HG03064 (cell line): Measurements from ENCODE around the gene CEP55.

Experiments
- ATAC-seq: cut with Tn5 transposase; IDR thresholded peaks from one replicate; pipeline ENCODE4 v1.9.1; 2021; ENCODE audit warnings: low read depth; ENCODE audit not compliant: unreplicated experiment

The CEP55 gene

GRCh38 chr10:93468461-93469213 lies 27.8 kb upstream of the CEP55 start:
- no peak for ATAC-seq

DNA sequence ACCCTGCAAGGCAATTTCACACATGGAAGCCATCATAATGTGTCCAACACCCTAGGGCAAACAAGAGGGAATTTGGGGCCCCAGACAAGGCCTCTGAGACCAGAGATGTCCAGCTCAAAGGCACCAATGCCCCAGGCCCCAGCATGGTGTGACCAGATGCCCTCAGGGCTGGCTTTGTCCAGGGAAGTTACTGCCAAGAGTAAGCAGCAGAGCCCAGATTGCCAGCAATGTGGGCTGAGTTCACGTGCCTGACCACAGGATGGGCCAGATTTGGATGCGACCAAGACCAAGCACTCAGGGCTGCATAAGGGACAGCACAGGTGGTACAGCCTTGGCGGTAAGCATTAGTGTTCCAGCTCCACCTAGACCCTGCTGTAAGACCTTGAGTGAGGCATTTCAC lies 27.0 kb upstream of the CEP55 start:
- no peak for ATAC-seq

DNA sequence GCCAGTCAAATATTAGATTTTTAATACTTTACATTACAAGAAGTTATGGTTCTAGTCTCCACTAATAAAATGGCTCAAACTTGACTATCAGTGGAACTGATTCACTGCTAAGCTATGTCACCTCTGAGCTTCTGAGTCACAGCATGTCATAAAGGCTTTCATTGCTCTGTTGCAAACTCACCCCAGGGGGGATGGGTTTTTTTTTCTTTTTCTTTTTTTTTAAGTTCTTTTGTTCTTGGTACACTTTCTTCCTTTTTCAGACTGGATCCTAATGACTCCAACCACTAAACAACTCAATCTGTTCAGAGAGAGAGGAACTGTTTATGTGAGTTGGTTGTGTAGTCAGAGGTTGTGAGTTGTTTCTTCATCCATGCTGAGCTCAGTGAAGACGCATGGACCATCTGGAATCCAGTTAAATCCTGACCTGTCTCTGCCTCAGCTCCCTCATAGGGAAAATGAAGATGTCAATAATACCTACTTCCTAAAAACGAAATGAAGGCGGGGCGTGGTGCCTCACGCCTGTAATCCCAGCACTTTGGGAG lies 25.2 kb upstream of the CEP55 start:
- no peak for ATAC-seq

GRCh38 chr10:93473161-93473560 lies 23.3 kb upstream of the CEP55 start:
- ATAC-seq = no peak

- ATAC-seq = no peak
These were observed 22.5 kb upstream of the CEP55 start for GRCh38 chr10:93473804-93474472.

GRCh38 chr10:93475227-93475626 lies 21.2 kb upstream of the CEP55 start:
- ATAC-seq = no peak

DNA sequence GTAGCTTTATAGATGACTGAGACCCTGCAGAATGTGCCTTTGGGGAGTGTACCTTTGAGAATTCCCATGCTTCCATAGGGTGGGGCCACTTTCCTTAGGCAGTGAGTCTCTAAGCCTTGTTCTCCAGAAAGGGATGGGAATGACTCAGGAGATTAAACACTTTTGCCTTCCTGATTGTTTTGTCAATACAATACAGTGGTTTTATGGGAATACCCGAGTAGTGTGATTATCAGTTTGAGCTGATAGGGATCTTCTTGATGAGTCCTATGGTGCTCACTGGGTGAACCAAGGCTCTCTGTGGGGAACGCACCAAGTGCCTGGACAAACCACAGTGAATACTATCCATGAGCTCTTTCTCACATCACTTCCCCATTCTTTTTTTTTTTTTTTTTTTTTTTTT lies 20.5 kb upstream of the CEP55 start:
- no peak for ATAC-seq

- no peak for ATAC-seq
These were observed 19.7 kb upstream of the CEP55 start for GRCh38 chr10:93476756-93477155.

DNA sequence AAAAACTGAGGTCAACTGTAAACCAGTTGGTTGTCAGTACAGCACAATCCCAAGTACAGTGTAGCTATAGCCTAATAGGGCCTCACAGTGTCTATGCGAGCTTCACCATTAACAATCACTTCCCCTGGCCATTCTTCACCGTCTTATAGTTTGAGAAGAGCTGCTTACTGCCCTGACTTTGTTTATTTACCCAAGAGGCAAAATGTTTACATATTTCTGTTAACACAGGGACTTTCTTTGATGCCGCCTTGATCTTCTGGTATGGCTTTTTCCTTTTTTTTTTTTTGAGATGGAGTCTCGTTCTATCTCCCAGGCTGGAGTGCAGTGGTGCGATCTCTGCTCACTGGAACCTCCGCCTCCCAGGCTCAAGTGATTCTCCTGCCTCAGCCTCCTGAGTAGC lies 17.5 kb upstream of the CEP55 start:
- no peak for ATAC-seq

DNA sequence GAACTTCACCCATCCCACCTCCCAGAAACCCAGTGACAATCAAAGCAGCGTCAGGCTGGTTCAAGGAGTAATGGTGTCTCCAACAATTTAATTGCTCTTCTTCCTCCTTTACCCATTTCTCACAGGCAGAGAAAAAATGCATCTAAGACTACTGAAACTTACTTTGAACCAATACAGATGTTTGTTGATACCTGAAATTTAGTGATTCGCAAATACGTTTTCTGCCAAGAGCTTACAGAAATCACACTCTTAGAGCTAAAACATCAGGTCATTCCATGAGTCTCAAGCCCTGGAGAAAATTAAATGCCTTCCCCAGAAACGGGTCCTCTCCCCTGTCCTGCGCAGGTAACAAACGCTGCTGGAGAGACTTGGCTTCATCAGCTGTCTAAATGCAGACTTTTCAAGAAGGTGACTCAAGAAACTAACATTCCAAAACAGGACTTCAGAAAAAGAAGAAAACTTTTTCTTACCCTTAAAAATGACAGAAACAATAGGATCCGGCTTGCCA lies 14.7 kb upstream of the CEP55 start:
- ATAC-seq = no peak

- ATAC-seq = peak; percentile 79
These were observed 14.1 kb upstream of the CEP55 start, which contains the start of gene MYOF for GRCh38 chr10:93482145-93482834. Gene MYOF (minus strand): TSS chr10:93482334. CDS start chr10:93482194, 140 bp downstream.

GRCh38 chr10:93485690-93486089 lies 10.7 kb upstream of the CEP55 start:
- ATAC-seq = no peak

DNA sequence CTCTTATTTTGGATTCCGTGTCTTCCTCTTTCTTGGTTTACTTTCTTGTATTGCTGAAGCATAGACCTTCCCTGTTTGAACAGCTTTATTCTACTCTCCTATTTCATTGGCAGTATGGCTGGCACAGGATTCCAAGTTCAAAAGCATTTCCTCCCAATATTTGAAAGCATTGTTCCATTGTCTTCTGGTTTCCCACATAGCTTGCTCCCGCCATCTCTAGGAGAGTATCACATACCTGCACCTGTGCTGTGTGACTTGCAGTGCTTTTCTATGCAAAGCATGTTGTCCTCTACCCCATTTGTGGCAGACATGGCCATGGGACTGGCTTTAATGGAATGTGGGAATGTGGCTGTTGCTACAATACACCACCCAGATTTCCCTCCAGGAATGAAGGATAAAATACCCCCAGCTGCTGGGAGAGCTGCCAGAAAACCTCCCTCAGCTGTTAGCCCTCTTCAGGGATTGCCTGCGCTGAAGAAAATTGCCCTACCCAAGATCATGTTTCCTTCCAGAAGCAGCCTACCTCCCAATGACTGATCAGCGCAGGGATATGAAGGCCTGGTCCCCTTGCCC lies 7.4 kb upstream of the CEP55 start:
- no peak for ATAC-seq

- ATAC-seq = no peak
These were observed 4.8 kb upstream of the CEP55 start for GRCh38 chr10:93491602-93492121.

- no peak for ATAC-seq
These were observed 3.2 kb upstream of the CEP55 start for GRCh38 chr10:93493162-93493561.

DNA sequence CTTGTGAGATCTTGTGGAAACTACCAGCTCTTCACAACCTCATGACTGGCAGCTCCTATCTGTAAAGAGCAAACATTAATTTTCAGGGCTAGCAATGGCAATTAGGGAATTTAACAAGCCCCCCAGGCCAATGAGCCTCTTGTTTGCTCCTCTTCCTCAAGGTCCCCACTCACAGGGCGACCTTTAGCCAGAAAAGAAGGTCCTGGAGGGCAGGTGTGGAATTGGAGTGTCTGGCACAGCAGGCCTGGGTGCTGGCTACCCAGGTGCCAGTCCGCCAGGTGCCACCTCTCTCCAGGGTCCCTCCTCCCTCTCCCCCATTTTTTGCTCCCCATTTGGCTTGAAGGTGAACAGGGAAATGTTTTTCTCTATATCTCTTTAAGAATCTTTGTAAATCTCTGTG lies 1.9 kb upstream of the CEP55 start:
- ATAC-seq = no peak

- peak; percentile 20 for ATAC-seq
These were observed 624 bp upstream of the CEP55 start for GRCh38 chr10:93495654-93496321.

GRCh38 chr10:93498166-93498565 lies 1.8 kb downstream of the CEP55 start:
- no peak for ATAC-seq

DNA sequence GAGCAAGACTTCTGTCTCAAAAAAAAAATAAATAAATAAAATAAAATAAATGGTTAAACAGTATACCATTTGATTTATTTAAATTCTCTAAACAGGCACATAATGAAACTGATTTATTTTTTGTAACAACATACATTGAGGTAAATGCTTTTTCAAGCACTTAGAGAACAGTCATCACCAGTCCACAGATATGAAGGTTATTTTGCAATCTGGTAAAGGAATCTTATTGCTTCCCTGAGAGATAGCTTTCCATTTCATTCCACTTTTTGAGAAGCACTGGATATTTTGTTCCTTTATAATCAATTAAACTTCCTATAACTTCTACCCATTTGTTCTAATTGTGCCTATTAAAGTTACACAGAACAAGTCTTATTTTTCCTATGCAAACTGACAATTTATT lies 5.2 kb downstream of the CEP55 start:
- ATAC-seq = no peak

DNA sequence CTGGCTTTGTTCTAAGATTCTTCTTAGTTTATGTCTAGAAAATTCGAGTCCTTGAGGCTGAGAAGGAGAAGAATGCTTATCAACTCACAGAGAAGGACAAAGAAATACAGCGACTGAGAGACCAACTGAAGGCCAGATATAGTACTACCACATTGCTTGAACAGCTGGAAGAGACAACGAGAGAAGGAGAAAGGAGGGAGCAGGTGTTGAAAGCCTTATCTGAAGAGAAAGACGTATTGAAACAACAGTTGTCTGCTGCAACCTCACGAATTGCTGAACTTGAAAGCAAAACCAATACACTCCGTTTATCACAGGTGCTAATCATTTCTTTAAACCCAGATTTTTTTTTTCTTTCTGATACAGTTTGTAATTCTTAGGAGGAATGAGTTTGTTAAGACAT lies 6.7 kb downstream of the CEP55 start:
- peak; percentile 81 for ATAC-seq
